ENCODE data around the gene CERS1.

Gene CERS1

DNA sequence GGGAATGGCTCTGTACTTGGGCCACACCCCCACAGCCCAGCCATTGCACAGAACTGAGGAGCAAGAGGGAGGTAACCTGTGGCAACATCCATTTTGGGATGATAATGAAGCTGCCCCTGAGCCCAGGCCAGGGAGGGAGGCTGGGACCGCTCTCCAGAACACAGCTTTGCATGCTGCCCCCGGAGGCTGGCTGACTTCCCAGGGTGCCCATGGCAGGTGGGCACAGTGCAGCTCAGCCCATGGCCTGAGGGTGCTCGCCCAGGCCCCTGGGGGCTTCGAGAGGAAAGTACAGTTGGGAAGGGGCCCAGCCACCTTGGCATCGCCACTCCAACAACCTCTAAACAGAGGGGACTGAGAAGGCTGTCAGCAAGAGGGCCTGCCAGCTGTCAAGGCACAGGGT lies 17.5 kb upstream of the CERS1 start:
- peaks cover 10 to 53% of the 10 kb centered on the region in 2 experiments; a peak in 2 of 3 replicates for H3K36me3 ChIP-seq (ENCODE audit: control insufficient read depth in 2 of 2, insufficient read depth in 1 of 2, low read length in 2 of 2)
- no peak overlapping the region for H3K27ac ChIP-seq (ENCODE audit: extremely low read depth, low read depth, low read length)
- TF ChIP-seq FEZF1 (tag by site-specific recombination; IDR thresholded peaks at IDR 0.05) (no peak), SCRT1 (tag by site-specific recombination; IDR thresholded peaks at IDR 0.05; ENCODE audit: borderline replicate concordance) (no peak), SCRT2 (tag by site-specific recombination; IDR thresholded peaks at IDR 0.05) (no peak), RBAK (tag by site-specific recombination; IDR thresholded peaks at IDR 0.05) (no peak)
- no peak overlapping the region for H3K4me3 ChIP-seq (ENCODE audit: low read depth, low read length)
- CTCF ChIA-PET = interaction anchor here (0.5 to 0.9 kb wide), 2 partner anchors 63 to 73 kb away, joined by 3 to 9 read pairs; no protein-coding TSS in a partner anchor
- no peaks in the 10 kb centered on the region for H3K9me3 ChIP-seq (ENCODE audit: control insufficient read depth, insufficient read depth, low read depth, low read length)
- POLR2A ChIA-PET = no interaction called here
- H3K4me1 ChIP-seq (ENCODE audit: control insufficient read depth, insufficient read depth, low read length) = no peaks in the 10 kb centered on the region

- Histone ChIP-seq H3K9me3 (ENCODE audit: control insufficient read depth, insufficient read depth, low read depth, low read length) (no peaks in the 10 kb centered on the region), H3K27ac (ENCODE audit: extremely low read depth, low read depth, low read length) (no peak overlapping the region), H3K4me3 (ENCODE audit: low read depth, low read length) (no peak overlapping the region), H3K36me3 (ENCODE audit: control insufficient read depth in 2 of 2, insufficient read depth in 1 of 2, low read length in 2 of 2) (peaks cover 10 to 54% of the 10 kb centered on the region in 2 experiments; a peak in 2 of 3 replicates), H3K4me1 (ENCODE audit: control insufficient read depth, insufficient read depth, low read length) (no peaks in the 10 kb centered on the region)
- TF ChIP-seq GLIS1 (tag by site-specific recombination; IDR thresholded peaks at IDR 0.05) (peak; percentile 88), ZNF585B (tag by site-specific recombination; IDR thresholded peaks at IDR 0.05) (no peak)
- CTCF ChIA-PET = no interaction called here
- POLR2A ChIA-PET = no interaction called here
Measured at GRCh38 chr19:18912933-18913332, 17.0 kb upstream of the CERS1 start.

DNA sequence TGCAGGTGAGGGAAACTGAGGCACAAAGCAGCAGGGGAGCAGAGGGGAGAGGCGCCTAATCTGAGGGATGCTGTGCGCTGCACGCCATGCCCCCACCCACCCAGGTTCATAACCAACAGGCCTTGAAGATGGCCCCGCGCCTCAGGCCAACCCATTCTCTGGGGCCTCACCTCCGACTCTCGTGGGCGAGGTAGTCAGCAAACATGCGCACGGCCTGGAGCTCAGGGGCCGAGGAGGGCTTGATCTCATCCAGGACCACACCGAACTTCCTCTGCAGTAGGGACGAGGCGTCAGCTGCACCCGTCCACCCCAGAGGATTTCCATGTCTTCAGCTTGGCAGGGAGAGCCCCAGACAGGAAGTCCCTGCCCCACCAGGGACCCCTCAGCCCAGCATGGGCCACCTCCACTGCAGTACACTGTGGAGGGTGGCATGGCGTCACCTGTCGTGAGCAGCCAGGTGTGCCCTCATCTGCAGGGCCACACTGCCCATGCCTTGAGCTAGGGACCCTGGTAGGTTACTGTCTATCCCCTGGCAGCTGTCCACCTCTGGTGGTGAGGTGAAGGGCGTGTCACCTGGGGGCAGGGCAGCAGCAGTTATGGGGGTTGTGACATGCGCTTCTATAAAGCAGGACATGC lies 15.0 kb upstream of the CERS1 start:
- Histone ChIP-seq H3K4me1 (ENCODE audit: control insufficient read depth, insufficient read depth, low read length) (no peaks in the 10 kb centered on the region), H3K36me3 (ENCODE audit: control insufficient read depth in 2 of 2, insufficient read depth in 1 of 2, low read length in 2 of 2) (peaks cover 4 to 73% of the 10 kb centered on the region in 2 experiments; a peak in 2 of 3 replicates), H3K9me3 (ENCODE audit: control insufficient read depth, insufficient read depth, low read depth, low read length) (no peaks in the 10 kb centered on the region), H3K4me3 (ENCODE audit: low read depth, low read length) (no peak overlapping the region), H3K27ac (ENCODE audit: extremely low read depth, low read depth, low read length) (no peak overlapping the region)
- TF ChIP-seq CTCF (tag by site-specific recombination; IDR thresholded peaks at IDR 0.05) = no peak
- CTCF ChIA-PET = no interaction called here
- POLR2A ChIA-PET = interaction anchor here (1.0 kb wide), 1 partner anchor 18 kb away, joined by 3 read pairs; no protein-coding TSS in a partner anchor

DNA sequence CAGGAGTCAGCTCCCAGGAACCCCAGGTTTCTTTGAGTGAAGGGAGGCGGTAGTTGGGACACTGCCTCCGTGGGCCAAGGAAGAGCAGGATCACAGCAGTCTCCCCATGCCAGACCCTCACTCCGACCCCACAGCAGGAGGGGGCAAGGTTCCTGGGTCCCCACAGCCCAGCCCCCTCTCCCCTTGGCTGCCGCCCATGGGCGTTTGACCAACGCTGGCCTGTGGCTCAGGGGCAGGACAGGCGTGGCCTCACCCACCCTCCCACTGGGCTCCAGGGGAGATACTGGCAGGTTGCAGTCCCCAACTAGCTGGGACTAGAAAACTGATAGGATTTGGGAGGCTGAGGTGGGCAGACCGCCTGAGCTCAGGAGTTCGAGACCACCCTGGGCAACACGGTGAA lies 14.1 kb upstream of the CERS1 start:
- no peak overlapping the region for H3K27ac ChIP-seq (ENCODE audit: extremely low read depth, low read depth, low read length)
- H3K9me3 ChIP-seq (ENCODE audit: control insufficient read depth, insufficient read depth, low read depth, low read length) = no peaks in the 10 kb centered on the region
- H3K36me3 ChIP-seq (ENCODE audit: control insufficient read depth in 2 of 2, insufficient read depth in 1 of 2, low read length in 2 of 2) = peaks cover 4 to 73% of the 10 kb centered on the region in 2 experiments; a peak in 2 of 3 replicates
- H3K4me3 ChIP-seq (ENCODE audit: low read depth, low read length) = no peak overlapping the region
- no peaks in the 10 kb centered on the region for H3K4me1 ChIP-seq (ENCODE audit: control insufficient read depth, insufficient read depth, low read length)
- POLR2A ChIA-PET = interaction anchor here (0.5 kb wide), 1 partner anchor 19 kb away, joined by 5 read pairs; no protein-coding TSS in a partner anchor
- CTCF ChIA-PET = interaction anchor here (1.7 kb wide), 1 partner anchor 9 kb away, joined by 4 read pairs; the partner anchor contains the start of genes COPE and DDX49
- TF ChIP-seq ZNF548 (tag by site-specific recombination; IDR thresholded peaks at IDR 0.05) (no peak), WT1 (tag by site-specific recombination; IDR thresholded peaks at IDR 0.05) (no peak), ZNF747 (tag by site-specific recombination; IDR thresholded peaks at IDR 0.05) (no peak), ZNF239 (tag by site-specific recombination; IDR thresholded peaks at IDR 0.05) (no peak)

GRCh38 chr19:18908917-18909619 lies 13.1 kb upstream of the CERS1 start:
- no peak overlapping the region for H3K27ac ChIP-seq (ENCODE audit: extremely low read depth, low read depth, low read length)
- no peaks in the 10 kb centered on the region for H3K4me1 ChIP-seq (ENCODE audit: control insufficient read depth, insufficient read depth, low read length)
- ChIA-PET POLR2A (interaction anchor here (0.5 kb wide), 1 partner anchor 18 kb away, joined by 5 read pairs; no protein-coding TSS in a partner anchor), CTCF (interaction anchor here (0.6 to 1.7 kb wide), 2 partner anchors 9 to 10 kb away, joined by 4 to 6 read pairs; partner anchors contain the start of genes COPE and DDX49)
- H3K9me3 ChIP-seq (ENCODE audit: control insufficient read depth, insufficient read depth, low read depth, low read length) = no peaks in the 10 kb centered on the region
- peaks cover 4 to 75% of the 10 kb centered on the region in 2 experiments; a peak in 2 of 3 replicates for H3K36me3 ChIP-seq (ENCODE audit: control insufficient read depth in 2 of 2, insufficient read depth in 1 of 2, low read length in 2 of 2)
- H3K4me3 ChIP-seq (ENCODE audit: low read depth, low read length) = no peak overlapping the region
- TF ChIP-seq ZNF132 (tag by site-specific recombination; IDR thresholded peaks at IDR 0.05; ENCODE audit: borderline replicate concordance) = no peak

All from HEK293 (cell line).